SH-SY5Y (cell line): ENCODE data around the gene MYBL2.

Experiments
- GATA2 ChIP-seq: IDR thresholded peaks from 2 replicates; pipeline ENCODE4 v1.6.1; 2011; ENCODE audit warnings: mild to moderate bottlenecking, low read depth, low read length
- GATA3 ChIP-seq: IDR thresholded peaks from 2 replicates; pipeline ENCODE4 v1.6.1; 2011; ENCODE audit warnings: low read depth, mild to moderate bottlenecking, low read length, moderate library complexity

DNA sequence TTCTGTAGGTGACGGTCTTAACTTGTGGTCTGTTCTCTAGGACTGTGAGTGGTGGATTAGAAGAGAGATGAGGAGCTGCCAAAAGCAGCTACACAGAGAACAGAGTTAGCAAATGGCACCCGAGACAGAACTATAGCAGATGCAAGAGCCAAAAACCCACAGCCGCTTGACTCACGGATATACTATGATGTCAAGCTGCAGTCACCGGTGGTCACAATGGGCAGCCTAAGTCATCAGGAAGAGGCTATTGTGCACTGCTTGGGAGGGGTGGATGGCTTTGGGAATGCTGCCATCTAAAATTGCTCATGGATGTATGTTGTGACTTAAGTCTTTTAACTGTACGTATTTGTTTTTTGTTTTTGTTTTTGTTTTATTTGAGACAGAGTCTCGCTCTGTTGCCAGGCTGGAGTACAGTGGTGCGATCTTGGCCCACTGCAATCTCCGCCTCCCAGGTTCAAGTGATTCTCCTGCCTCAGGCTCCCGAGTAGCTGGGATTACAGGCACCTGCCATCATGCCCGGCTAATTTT, 60.0 kb downstream of the MYBL2 start, which contains the start of gene GTSF1L:
- TF ChIP-seq GATA2 (no peak), GATA3 (no peak)
